Bone marrow (tissue), 2 donors: ENCODE measurements around the gene PSAPL1.

Source experiments
- DNase-seq, 2 donors: peaks; one replicate each; lab custom pipeline; 2025; lab: John Stamatoyannopoulos, UW

Gene PSAPL1, protein sequence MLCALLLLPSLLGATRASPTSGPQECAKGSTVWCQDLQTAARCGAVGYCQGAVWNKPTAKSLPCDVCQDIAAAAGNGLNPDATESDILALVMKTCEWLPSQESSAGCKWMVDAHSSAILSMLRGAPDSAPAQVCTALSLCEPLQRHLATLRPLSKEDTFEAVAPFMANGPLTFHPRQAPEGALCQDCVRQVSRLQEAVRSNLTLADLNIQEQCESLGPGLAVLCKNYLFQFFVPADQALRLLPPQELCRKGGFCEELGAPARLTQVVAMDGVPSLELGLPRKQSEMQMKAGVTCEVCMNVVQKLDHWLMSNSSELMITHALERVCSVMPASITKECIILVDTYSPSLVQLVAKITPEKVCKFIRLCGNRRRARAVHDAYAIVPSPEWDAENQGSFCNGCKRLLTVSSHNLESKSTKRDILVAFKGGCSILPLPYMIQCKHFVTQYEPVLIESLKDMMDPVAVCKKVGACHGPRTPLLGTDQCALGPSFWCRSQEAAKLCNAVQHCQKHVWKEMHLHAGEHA

DNA sequence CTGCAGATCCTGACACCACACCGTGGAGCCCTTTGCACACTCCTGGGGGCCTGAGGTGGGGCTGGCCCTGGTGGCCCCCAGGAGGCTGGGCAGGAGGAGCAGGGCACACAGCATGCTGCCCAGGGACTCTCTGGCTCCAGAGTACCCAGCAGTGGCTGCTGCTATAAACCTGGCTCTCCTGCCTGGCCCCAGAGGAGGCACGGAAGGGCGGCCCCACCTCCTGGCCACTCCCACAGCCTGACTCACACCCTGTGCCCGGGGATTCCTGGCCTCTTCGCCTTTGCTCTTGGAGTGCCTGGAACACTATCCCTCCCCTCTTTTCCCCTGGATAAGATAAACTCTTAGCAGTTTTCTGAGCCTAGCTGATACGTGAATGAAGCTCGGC, at the start of gene PSAPL1:
Gene PSAPL1, minus strand, starts transcription at position 165 of the 385 bp plus-strand sequence. Its CDS starts 51 bp downstream, at position 114.
- DNase-seq = no peak

DNA sequence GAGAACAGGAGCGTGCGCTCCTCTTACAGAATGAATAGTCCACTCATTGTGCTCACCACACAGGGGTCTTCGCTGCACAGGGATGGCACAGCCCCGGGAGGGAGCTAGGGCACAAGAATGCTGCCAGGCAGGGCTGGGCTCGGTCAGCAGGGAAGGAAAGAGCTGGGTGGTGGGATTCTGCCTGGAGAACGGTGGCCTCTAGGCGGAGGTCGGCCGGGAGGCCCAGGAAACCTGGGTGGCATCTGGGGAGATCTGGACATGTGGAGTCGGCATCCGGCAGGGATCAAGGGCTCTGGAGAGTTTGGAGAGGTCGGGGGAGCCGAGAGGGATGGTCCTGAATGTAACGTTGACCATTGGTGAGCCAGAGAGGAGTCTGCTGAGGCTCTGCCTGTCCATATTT, 46.5 kb upstream of the PSAPL1 start:
- DNase-seq = no peak

DNA sequence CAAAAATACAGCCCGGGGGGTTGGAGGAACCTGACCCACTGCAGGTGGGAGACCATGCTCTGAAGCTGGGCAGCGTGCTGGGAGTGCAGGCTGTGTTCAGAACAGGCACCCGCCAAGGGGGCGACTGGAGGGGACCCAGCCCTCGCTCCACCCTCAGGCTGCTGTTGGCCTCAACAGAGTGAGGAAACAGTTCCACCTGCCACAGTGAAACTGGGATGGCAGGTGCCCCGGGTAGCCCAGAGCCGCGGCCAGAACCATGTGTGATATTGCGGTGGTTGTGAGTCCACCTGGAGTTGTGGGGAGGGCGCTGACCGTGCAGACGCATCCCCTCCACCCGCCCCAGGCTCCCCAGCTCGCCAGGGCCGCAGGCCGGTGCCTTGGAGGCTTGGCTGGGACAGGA, 45.7 kb upstream of the PSAPL1 start:
- DNase-seq = no peak

DNA sequence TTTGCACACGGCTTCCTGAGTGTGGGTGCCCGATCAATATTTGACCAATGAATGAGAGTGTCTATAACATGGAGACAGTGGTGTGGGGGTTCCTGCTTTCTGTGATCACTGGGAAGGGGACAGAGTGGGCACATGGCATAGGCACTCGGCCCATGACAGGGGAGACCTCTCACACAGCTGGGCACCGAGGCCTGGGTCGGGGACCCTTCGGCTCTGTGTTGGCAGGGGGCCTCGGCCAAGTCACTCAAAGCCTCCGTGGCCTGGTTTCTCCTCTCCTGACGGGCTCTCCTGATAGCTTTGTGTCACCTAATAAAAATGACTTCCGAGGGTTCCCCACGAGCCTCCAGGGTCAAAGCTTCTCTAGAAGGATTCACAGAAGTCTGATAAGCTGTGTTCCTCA, 43.9 kb upstream of the PSAPL1 start:
- DNase-seq = no peak

DNA sequence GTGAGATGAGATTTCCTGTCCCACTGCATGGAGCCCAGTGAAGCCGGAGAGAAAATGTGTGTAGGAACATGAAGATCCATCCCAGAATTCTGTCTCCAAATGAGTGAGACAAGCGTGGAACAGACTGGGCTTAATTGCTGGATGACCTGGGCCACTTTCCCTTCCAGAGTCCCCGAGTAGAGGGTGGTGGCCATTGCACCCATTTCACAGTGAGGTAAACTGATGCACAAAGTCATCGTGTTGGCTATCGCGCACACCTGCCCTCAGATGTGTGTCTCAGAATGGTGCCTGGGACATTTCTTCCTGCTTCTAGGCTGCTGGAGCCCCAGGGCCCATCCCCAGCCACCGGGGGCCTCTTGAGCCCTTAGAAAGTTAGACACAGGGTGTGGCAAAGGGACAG, 43.0 kb upstream of the PSAPL1 start:
- no peak for DNase-seq

DNA sequence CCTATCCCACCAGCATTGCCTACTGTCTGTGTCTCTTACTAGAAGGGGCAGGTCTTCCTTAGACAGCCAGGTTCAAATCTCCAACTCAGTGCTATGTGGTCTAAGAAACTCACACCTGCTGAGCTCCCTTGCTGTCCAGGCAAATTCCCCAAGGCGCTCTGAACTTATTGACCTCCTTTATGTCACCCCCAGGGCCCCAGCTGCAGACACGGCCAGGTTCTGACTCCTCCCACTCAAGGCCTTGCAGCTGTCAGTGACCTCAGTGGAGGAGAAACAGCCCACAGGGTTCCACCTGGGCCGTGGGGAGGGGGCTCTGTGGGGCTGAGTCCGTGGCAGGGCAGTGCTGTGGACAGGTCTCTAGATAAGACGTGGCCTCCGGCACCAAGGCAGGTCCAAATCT, 42.1 kb upstream of the PSAPL1 start:
- DNase-seq = no peak

DNA sequence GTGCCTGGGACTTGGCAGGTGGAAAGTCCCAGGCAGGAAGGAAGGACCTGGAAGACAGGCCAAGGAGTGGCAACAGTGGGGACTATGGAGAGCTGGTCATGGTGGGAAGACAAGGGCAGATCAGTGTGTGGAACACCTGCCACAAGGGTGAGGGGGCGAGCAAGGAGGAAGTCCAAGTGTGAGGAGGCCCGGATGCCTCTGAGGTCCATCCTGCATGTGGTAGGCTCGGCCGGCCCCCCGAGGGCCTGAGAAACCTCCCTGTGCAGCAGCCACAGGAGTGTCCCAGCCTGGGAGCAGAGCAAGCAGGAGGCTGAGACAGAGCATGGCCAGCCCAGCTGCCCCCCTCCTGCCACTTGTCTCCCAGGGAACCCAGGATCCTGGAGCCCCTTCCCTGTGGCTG, 40.5 kb upstream of the PSAPL1 start:
- no peak for DNase-seq

DNA sequence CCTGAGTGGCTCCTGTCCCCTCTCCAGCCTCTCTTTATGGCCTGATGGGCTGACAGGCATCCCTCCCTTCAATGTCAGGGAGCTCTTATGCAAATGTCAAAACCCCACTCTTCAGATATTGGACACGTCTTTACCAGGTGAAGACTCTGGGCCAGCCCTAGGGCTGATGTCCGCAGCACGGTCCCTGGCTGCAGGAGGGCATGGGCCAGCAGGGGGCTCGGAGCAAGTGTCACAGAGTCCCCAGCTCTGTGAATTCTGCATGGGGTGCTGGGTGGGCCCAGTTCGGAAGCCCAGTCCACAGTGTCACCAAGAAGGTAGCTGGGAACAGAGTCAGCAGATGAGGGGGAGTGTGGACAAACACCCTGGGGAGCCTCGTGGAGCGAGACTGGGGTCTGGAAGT, 39.6 kb upstream of the PSAPL1 start:
- no peak for DNase-seq

DNA sequence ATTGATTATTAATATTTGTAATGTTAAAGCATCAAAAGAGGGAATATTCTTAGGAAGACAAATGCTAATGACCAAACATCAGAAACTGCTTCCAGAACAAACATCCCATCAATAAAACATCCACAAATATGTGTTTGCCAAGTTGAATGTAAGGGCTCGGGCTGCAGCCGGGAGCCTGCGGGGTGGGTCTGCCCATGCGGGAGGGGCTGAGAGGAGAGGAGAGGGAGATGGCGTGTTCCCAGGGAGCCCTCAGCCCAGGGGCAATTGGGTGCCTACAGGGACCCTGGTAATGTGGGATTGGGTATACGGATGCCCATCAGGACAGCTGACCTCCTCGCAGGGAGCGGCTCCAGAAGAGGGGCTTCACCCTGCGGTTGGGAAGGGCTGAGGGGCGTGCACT, 38.4 kb upstream of the PSAPL1 start:
- DNase-seq = no peak

DNA sequence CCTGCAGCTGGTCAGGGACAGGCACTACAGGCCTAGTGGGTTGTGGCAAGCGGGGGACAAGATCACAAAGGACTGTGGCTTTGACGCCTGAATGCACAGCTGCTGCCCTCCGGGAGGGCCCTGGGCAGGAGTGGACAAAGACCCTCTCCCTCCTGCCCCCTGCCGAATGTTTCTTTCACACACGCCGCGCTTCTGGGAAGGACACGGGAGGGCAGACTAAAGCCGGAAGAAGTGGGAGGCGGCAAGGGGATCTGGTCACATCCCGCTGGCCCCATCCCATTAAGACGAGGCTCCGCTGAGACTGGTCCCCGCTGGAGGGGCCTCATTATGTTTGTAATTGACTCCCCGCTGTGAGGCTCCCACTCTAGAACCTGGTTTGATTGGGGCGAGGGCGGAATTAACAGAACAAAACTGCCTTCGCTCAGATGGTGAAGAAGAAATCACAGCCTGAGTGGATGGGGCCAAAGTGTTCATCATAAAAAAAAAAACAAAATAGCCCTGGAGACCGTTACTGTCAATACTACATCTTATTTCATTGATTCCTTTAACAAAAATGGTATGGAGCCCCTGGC, 37.8 kb upstream of the PSAPL1 start:
- no peak for DNase-seq

DNA sequence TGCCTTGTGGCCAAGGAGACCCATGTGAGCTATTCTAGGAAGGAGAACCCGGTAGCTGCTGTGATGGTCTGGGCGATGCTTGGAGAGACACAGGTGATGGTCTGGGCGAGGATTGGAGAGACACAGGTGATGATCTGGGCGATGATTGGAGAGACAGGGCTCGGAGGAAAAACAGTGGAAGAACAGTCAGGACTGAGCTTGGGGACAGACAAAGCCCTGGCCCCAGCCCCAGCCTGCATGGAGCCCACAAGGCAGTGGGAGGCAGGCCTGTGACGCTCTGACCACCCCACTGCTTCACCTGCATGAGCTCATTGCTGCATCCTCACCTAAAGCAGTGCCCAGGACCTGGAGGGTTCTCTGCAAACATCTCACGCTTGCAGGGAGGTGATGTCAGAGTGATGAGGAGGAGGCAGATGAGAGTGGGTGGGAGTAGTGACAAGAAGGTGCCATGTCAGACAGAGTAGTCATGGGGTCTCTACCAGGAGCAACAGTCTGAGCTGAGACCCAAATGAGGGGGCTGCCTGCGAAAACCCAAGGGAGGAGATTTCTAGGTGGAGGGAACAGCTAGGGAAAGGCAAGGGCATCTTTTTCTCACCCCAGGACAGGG, 35.9 kb upstream of the PSAPL1 start:
- no peak for DNase-seq

DNA sequence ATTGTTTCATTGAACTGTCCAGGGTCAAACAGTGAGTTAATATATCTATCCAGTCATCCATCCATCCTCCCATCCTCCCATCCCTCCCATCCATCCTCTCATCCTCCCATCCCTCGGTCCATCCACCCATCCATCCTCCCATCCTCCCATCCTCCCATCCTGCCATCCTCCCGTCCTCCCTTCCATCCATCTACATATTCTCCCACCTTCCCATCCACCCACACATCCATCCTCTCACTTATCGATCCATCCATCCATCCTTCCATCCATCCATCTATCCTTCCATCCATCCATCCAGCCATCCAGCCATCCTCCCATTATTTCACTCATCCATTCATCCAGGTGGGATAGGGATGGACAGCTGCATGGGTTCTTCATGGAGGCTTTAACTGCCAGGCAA, 35.4 kb upstream of the PSAPL1 start:
- no peak for DNase-seq

DNA sequence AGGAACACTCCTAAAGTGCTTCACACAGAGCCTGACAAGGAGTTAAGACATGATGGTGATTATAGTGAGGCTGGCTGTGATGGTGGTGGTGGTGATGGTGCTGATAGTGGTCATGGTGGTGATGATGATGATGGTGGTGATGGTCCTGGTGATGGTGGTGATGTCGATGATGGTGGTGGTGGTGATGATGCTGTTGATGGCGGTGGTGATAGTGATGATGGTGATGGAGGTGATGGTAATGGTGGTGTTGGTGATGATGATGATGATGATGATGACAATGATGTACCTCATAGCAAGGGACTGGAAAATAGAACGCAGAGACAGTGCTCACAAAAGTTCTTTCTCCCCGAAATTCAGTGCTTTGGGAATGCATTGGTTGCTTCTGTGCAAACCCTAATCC, 34.3 kb upstream of the PSAPL1 start:
- no peak for DNase-seq

DNA sequence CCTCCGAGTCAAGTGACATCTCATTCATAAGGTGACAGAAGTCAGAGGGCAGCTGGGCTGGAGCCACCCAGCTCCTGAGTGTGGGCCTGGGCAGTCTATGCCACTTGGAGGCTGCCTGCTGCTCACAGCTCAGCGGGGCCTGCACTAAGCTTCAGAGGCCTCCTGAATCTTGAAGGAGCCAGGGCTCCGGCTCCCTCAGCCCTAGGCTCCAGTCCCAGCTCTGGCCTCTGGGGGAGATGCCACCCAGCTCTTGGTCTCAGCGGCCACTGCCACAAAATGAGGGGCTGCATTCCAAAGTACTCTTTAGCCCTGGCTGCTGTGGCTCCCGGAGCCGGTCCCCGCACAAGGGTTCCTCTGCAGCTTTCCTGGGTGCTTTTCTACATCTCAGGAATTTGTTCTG, 32.7 kb upstream of the PSAPL1 start:
- DNase-seq = no peak

DNA sequence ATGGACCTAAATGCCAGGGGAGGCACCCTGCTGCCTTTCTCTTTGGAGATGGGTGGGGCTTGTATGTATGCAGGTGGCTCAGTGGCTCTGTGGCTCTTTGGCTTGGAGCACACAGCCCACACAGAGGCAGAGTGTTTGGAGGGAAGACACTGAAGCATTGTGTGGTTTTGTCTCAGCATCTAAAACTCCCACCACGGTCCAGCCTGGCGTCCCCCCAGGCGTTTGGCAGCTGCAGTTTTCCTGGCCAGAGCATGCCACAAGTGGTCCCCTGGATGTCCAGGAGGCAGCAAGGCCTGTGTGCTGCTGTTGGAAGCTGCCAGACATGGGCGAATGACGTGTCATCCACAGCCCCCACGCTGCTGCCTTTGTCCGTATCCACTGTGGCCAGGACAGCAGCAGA, 32.2 kb upstream of the PSAPL1 start:
- DNase-seq = no peak

DNA sequence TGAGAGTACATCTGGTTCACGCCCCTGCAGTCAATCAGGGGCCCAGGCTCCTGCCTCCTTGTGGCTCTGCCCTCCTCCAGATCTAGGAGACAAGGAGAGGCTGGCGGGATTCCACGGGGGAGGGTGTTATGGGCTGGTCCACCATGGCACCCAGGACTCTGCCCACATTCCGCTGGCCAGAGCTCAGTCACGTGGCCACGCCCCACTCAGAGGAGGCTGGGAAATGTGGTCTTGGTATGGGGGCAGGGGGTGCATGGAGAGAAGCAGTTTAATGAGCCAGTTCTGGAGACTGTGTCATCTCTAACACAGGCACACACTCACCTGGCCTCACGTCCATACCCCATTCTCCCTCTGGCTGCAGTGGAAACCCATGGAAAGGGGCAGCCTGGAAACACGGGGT, 31.5 kb upstream of the PSAPL1 start:
- no peak for DNase-seq

DNA sequence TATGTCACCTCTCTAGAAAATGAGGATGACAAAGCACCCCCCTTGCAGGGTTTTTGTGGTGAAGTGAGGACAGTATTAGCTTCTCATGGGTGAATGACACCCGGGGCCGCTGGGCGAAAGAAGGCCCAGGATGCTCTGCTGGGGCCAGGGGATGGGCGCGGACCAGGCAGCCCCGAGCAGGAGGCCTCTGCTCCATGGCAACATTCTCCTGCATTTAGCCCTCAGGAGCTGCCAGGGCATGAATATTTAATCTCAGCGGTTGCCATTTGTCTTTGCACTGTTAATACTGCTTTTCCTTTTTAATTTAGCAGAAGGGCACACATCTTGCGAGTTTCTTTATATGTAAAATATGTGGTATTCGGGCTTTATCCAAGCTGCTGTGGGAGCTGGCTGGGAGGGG, 30.3 kb upstream of the PSAPL1 start:
- no peak for DNase-seq

DNA sequence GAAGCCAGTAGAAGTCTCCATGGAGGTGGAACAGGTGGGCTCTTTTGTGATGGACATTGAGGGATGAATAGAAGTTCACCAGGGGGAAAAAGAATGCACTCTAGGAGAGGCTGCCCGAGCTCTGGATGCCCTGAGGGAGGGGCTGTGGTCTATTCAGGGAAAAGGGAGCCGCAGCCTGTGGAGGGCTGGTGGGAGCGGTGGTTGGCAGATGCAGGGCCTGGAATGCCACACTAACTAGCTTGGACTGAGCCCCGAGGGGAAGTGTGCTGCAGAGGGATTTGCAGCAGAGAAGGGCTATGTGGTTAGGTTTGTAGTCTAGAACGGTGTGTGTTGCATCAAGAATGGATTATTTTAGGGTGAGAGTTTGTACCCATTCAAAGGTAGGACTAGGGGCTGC, 29.5 kb upstream of the PSAPL1 start:
- no peak for DNase-seq

DNA sequence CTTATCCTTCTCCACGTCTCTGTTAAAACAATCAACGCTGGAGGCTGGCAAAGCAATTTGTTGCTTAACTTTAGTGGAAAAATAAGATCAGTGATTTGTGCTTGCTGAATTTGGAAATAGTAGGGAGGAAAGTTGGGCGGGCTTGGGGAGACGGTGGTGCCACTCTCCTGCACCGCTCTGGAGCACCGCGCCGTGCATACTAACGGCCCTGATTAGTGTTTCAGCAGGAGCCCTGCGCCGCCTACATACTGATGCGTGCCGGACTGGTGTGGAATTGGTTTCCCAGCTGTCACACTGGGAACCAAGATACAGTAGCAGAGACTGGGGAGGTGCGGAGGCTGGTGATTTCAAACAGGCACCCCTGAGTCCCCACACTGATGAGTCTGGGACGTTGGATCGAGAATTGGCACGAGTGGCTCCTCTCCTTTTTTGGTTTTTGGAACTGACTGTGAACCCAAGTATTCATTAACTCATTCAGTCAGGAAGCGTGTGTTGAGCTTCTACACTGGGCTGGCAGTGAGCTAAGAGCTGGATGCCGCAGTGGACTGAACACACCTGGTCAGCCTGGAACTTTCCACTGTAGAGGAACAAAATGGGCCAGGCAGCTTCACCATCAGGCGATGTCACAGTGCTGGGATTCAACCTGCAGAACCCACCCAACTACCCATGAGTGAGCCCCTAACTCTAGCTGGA, 29.0 kb upstream of the PSAPL1 start:
- no peak for DNase-seq

DNA sequence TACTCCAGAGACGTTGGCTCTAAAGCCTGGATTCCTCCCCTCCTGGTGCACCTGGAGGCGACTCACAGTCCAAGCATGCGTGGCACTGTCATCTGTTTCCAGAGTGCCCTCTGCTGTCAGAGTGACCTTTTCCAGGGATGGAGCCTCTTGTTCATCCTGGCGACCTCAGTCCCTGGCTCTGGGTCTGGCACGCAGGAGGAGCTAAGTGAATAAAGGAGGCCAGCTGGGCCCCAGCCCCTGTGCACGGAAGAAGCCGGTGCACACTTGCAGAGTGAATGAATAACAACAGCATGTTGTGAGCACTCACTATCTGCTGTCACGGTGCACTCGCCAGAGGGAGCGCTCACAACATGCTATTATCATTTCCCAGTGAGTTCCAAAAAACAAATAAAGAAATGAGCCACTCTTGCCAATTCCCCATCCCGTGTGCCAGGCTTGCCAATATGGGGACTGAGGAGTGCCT, 27.8 kb upstream of the PSAPL1 start:
- no peak for DNase-seq

DNA sequence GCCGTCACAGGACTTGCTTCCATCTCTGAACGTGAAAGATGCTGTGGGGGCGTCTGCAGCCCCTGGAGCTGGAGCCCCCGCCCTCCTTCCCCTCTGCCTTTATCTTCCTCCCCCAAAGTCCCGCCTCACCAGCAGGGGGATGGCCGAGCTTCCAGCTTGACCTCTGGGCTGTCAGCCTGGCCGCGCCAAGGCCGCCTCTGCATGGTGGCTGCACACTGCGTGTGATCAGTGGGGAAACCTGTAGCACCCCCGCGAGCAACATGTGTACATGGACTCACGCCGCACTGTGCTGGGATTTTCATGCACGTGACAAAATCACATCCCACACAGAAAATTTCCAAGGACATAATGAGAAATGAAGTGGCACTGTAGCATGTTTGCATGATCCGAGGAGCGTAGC, 26.5 kb upstream of the PSAPL1 start:
- DNase-seq = no peak

DNA sequence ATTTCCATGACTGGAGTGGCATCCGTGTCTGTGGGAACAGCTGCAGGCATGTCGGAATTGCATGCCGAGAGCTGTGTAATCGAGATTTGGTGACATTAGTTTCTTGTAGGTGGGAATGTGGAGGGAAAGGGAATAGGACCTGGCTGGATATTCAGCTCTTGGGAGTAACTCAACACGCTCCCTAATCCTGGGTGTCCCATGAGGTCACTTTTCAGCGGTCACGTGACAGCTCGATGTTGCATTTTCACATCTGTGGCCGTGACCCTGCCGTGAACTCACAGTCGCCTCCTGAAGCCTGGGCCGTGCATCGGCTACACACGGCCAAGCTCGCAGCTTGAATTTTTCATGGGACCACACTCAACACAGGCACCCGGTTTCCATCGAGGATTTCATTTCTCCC, 25.8 kb upstream of the PSAPL1 start:
- no peak for DNase-seq

DNA sequence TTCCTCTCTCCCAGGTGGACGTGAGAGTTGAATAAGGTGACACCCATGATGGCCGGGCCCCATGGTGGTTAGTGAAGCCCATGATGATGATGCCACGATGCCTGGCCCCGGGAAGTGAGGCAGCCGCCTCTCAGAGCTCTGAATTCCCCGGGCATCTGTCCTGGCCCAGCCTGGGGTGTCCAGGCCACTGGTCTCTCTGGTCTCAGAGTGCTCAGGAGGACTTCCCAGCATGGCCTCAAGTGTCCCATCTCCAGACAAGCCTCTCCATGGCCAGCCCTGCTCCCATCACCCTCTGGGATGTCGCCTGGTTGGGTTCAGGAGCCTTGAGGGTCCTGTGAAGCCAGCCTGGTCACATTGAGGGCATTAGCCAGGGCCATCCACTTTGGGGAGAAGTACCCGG, 24.7 kb upstream of the PSAPL1 start:
- no peak for DNase-seq
